GM12874 (cell line): ENCODE results near the gene SMIM11.
"Not testable (repeated sequence)": the region's sequence is repeated elsewhere in the genome, so short reads cannot be mapped to it uniquely, and the experiment has no call there.

ENCODE experiments used
- TF ChIP-seq, protein P1 (sequence below): IDR thresholded peaks from 2 replicates; pipeline ENCODE4 v1.5.1; 2011; ENCODE audit warnings: low read depth, mild to moderate bottlenecking, control low read depth, low read length, moderate library complexity; ENCODE audit not compliant: insufficient read depth

SMIM11 gene, protein sequence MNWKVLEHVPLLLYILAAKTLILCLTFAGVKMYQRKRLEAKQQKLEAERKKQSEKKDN

DNA sequence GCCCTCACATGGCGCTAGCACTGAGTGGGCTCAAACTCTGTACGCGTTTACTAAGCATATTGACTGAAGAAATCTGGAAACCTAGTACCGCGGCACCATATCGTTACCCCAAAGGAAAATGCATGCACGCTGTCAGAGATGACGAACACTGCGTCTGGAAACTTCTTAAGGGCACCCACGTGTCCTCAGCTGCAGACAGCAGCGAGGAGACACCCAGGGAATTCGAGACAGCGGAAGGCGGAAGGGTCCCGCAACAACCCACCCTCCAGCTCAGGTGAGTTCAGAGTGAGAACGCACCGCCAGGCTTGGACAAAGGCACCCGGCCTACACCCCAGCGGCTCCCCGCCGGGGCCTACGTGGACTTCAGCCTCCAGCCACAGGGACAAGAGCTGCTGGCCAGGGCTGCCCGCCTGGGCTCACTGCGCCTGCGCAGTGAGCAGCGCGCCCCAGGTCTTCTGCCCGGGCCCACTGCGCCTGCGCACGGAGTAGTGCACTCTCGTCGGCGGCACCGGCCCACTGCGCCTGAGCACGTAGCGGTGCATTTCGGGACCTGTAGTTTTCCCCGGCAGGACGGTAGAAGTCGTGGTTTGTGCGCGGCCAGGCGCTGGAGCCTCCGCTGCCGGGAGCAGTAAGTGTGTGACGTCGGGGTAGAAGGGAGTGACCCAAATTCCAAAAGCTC, at the start of gene SMIM11:
Gene SMIM11, plus strand, starts transcription at position 568 of the 679 bp plus-strand sequence. CDS start 3,998 bp downstream, outside the sequence.
- TF ChIP-seq, protein P1, sequence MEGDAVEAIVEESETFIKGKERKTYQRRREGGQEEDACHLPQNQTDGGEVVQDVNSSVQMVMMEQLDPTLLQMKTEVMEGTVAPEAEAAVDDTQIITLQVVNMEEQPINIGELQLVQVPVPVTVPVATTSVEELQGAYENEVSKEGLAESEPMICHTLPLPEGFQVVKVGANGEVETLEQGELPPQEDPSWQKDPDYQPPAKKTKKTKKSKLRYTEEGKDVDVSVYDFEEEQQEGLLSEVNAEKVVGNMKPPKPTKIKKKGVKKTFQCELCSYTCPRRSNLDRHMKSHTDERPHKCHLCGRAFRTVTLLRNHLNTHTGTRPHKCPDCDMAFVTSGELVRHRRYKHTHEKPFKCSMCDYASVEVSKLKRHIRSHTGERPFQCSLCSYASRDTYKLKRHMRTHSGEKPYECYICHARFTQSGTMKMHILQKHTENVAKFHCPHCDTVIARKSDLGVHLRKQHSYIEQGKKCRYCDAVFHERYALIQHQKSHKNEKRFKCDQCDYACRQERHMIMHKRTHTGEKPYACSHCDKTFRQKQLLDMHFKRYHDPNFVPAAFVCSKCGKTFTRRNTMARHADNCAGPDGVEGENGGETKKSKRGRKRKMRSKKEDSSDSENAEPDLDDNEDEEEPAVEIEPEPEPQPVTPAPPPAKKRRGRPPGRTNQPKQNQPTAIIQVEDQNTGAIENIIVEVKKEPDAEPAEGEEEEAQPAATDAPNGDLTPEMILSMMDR: not testable (repeated sequence)

DNA sequence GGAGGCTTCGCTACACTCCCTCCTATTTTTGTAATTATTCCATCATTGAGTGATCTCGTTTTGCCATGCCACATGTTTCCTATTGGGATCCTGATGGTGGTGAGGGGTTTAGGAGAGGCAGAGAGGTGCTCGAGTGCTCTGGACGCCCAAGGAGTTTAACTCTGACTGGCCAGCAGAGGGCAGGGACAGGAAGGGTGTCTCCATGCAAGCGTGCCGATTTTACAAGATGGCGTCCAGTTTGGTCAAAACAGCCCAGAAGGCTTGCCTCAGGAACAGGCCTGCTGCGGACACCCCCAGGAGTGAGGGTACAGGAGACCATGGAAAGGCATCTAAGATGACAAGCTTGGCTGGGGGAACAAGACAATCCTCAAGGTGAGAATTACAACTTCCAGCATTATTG, 45.3 kb upstream of the SMIM11 start:
- TF ChIP-seq, protein P1: peak; percentile 13; the same call in 1 of the 2 replicates

DNA sequence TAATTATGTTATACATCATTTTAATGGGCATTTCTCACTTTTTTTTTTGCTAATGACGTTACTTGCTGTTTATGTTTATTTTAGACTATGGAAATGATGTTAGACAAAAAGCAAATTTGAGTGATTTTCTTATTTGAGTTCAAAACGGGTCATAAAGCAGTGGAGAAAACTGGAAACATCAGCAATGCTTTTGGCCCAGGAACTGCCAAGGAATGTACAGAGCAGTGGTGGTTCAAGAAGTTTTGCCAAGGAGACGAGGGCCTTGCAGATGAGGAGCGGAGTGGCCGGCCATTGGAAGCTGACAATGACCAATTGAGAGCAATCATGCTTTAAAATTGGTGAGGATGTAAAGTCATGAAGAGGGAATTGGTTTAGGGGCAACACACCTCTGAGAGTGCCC, 43.6 kb upstream of the SMIM11 start:
- TF ChIP-seq, protein P1: no peak

DNA sequence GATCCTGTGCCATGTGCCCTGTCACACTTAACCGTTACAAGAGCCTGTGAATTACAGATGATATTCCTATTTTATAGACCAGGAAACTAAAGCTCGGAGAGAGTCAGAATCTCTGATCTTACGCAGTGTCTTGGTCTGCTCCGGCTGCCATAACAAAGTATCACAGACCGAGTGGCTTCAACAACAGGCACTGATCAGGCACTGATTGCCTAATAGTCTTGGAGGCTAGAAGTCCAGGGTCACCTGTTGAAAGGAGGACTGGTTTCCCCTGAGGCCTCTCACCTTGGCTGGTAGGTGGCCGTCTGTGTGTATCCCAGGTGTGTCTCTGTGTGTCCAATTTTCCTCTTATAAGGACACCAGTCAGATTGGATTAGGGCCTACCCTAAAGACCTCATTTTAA, 43.0 kb upstream of the SMIM11 start:
- TF ChIP-seq, protein P1: no peak

DNA sequence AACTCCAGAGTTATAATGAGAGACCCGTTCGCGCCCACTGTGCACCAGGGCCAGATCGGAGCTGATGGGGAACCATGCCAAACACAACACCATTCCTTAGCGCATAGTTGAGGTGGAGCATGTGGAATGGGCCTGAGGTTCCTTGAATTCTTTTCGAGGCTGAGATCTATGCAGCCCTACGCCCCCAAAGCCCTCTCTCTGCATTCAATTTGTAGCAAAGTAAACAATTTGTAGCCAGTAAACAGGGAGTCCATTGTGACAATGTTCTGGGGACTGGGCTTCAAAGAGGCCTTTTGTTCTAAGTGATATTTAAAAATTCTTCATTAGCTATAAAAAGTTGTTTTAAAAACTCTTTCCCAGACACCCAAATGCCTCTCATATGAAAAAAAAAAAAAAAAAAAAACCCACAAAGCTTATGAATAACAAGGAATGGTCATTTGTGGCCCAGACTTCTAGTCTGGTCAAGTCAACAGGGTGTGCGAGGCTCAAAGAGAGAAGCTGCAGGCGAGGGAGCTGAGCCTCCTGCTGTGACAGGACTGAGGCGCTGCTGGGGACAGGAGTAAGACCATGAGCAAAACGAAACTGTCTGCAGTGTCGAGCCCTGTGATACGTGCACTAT, 42.1 kb upstream of the SMIM11 start:
- TF ChIP-seq, protein P1: no peak

DNA sequence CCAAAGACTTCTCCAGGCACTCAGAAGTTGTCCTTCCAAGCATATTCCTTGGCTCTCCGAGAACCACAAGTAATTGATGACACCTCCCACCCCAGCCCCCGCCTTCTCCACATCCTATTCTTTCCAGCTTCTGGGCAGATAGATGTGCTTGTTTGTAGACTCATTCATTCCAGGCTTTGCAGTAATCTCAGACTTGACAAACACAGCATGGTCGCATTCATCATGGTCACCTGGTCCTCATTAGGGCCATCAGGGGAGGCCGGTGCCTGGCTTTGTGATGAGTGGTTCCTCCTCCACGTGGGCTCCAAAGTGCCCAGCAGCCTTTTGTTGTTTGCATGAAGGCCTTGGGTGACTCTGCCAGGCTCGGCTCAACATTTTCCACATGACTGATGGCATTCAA, 40.0 kb upstream of the SMIM11 start:
- TF ChIP-seq, protein P1: no peak

DNA sequence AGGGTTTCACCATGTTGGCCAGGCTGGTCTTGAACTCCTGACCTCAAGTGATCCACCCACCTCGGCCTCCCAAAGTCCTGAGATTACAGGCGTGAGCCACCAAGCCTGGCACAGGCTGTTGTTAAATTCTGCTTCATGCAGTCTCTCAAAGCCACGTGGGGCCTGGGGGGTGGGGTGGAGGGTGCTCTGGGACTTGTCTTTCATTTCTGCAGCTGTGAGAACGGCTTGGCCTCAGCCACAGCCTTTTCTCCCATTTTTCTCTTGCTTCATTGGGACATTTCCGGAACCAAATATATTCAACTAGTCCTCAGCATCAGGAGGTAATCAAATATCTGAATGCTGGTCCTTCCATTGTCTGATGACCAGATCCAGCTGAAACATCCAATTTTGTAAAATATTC, 39.1 kb upstream of the SMIM11 start:
- TF ChIP-seq, protein P1: no peak
